Retinal pigment epithelial cell (primary cell): ENCODE results near the gene TMEM217.

Source experiments
- DNase-seq: peaks from one replicate; pipeline ENCODE4 v3.0.0-alpha.2; 2010; ENCODE audit warnings: low read depth
- H3K4me3 ChIP-seq: 2 replicates; pipeline ENCODE4 v1.5.1; 2011; ENCODE audit warnings: mild to moderate bottlenecking, low read length, control low read depth, moderate library complexity
- TF ChIP-seq, protein P1 (sequence below): conservative IDR thresholded peaks from 2 replicates; pipeline ENCODE4 v1.5.1; 2011; ENCODE audit warnings: low read depth, low read length, control low read depth, inconsistent platforms

The TMEM217 gene

DNA sequence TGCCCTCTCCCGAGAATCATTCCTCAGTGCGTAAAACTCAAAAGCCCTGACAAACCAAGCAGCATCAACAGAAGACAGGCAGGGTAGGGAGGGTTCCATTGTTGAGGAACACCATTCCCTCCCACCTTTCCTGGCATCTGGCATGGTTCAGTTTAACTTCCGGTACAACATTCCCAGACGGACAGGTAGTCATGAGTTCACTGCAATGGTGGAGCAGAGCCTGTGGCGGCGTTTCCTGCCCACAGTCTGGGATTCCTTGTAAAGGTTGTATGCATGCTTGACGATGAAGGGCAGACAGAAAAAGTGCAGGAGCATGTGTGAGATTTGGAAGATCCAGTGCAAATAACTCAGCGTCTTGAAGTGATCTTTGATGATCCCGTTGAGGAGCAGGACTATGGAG lies 45.7 kb downstream of the TMEM217 start:
- DNase-seq, result no peak
- TF ChIP-seq, protein P1, sequence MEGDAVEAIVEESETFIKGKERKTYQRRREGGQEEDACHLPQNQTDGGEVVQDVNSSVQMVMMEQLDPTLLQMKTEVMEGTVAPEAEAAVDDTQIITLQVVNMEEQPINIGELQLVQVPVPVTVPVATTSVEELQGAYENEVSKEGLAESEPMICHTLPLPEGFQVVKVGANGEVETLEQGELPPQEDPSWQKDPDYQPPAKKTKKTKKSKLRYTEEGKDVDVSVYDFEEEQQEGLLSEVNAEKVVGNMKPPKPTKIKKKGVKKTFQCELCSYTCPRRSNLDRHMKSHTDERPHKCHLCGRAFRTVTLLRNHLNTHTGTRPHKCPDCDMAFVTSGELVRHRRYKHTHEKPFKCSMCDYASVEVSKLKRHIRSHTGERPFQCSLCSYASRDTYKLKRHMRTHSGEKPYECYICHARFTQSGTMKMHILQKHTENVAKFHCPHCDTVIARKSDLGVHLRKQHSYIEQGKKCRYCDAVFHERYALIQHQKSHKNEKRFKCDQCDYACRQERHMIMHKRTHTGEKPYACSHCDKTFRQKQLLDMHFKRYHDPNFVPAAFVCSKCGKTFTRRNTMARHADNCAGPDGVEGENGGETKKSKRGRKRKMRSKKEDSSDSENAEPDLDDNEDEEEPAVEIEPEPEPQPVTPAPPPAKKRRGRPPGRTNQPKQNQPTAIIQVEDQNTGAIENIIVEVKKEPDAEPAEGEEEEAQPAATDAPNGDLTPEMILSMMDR, result no peak
- H3K4me3 ChIP-seq, result no peak overlapping the region

DNA sequence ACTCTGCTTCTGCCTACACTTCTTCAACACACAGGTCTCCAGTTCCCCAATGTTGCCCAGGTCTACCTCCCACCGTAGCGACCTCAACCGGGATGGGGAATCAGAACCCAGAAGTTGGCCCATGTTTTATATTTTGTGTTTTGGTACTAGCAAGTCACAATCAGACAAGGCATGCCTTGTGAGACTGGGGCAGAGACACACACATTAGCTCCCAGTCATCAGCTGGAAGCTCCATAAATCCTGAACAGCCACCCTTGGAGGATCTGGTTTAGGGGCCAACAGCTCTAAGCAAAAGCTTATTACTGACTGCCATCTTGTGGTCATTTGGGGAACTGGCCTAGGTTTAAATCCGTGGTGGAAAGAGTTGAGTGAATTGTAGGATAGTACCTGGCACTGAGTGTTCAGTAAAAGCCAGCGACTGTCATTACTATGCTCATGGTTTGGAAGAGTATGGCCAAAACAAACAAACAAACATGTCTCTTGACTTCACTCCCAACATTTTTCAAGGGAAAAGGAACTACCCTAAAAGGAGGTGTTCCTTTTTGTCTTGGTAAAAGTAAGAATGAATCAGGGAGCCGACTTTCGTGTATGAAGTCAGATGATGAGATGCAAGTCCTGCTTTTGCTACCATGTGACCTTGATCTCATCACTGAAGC lies 47.5 kb downstream of the TMEM217 start:
- TF ChIP-seq, protein P1, result peak; percentile 95
- H3K4me3 ChIP-seq, result no peak overlapping the region
- DNase-seq, result peak; percentile 46

DNA sequence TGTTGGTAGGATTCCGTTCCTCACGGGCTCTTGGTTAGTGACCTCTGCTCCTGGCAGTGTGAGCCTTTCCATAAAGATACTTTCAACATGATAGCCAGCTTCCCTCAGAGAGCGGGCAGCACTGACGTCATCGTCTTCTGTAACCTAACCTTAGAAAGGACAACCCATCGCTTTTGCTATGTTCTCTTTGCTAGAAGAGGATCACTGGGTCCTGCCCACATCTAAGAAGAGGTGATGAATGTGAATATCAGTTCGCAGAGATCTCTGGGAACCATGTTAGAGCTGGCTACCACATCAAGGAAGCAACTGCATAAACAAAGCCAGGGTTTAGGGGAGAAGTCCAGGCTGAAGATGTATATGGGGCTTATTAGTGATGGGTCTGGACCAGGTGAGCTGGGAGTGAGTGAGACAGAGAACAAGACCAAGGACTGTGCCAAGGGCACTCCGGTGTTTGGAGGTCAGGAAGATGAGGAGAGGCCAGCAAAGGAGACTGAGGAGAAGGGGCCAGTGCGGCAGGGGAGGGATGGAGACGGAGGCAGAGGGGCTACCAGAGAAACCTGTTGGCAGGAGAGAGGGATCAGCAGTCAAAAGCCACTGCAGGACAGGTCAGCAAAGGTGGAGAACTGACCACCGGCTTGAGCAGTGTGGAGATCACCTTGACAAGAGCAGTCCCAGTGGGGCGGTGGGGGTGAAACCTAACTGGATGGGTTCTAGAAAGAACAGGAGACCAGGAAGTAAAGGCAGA lies 48.3 kb downstream of the TMEM217 start:
- H3K4me3 ChIP-seq, result no peak overlapping the region
- TF ChIP-seq, protein P1, result no peak
- no peak for DNase-seq

DNA sequence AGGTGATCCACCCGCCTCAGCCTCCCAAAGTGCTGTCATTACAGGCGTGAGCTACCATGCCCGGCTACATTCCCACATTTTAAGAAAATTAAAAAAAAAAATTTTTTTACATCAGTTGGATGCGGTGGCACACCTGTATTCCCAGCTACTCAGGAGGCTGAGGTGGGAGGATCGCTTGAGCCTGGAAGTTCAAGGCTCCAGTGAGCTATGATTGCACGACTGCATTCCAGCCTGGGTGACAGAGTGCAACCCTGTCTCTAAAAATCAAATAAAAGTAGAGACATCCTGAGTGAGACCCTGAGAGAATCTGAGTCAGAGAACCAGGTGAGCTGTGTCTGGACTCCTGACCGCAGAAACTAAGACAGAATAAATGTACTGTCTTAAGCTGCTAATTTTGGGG lies 49.2 kb downstream of the TMEM217 start:
- DNase-seq, result no peak
- no peak overlapping the region for H3K4me3 ChIP-seq
- TF ChIP-seq, protein P1, result no peak

DNA sequence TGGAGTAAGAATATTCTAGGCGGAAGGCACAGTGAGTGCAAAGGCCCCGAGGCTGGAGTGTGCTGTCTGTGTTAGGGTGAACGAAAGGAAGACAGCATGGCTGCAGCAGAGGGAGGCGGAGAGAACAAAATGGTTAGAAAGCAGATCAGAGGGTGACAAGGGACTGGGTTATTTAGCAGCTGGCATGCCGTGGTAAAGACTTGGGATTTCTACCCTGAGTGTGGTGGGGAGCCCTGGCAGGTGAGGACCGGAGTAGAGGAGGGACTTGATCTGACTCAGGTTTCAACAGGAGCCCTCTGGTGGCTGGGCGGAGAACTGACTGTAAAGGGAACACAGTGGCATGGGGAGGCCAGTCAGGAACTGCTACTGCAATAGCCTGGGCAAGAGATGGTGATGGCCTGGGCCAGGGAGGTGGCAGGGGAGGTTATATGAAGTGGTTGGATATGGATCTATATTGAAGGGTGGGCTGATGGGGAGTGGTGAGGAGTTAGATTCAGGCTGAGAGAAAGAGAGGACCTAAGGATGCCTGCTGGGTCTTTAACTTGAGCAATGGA lies 50.0 kb downstream of the TMEM217 start:
- DNase-seq, result peak; percentile 44
- TF ChIP-seq, protein P1, result peak; percentile 89

DNA sequence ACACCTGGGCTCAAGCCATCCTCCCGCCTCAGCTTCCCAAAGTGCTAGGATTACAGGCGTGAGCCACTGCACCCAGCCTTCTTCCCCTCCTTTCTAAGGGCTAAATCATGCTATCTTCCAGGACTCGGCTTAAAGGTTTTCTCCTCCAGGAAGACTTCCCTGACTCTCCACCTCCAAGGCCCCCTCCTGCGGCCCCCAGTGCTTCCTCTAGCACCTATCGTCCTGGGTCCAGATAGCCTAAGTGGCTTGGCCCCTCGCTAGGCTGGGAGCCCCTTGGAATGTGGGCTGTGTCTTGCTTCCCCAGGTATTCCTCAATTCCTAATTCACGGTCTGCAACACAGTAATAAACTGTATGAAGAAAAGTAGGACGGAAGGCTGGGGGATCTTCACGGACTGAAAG lies 51.3 kb downstream of the TMEM217 start:
- no peak for DNase-seq
- TF ChIP-seq, protein P1, result no peak
- H3K4me3 ChIP-seq, result no peak overlapping the region

More for the DNA sequence above, 50.0 kb downstream of the TMEM217 start:
- H3K4me3 ChIP-seq, result no peak overlapping the region
